ENCODE data around the gene LPAR3.
"Not testable (repeated sequence)": the region's sequence is repeated elsewhere in the genome, so short reads cannot be mapped to it uniquely, and the experiment has no call there.

LPAR3 gene

GRCh38 chr1:84907095-84907827 is 14.3 kb upstream of the LPAR3 start:
- DNase-seq (ENCODE audit: low spot score), result no peak

GRCh38 chr1:84902727-84903126 is 9.7 kb upstream of the LPAR3 start:
- DNase-seq (ENCODE audit: low spot score), result not testable (repeated sequence)

- DNase-seq (ENCODE audit: low spot score), result no peak
Measured at GRCh38 chr1:84899969-84900368, 7.0 kb upstream of the LPAR3 start.

GRCh38 chr1:84896279-84896678 is 3.3 kb upstream of the LPAR3 start:
- no peak for DNase-seq (ENCODE audit: low spot score)

- no peak for DNase-seq (ENCODE audit: low spot score)
Measured at GRCh38 chr1:84890566-84890965, 2.4 kb downstream of the LPAR3 start.

GRCh38 chr1:84889437-84889836 is 3.6 kb downstream of the LPAR3 start:
- DNase-seq (ENCODE audit: low spot score), result no peak

- DNase-seq (ENCODE audit: low spot score), result peak; percentile 55
Measured at GRCh38 chr1:84888753-84889152, 4.3 kb downstream of the LPAR3 start.

- no peak for DNase-seq (ENCODE audit: low spot score)
Measured at GRCh38 chr1:84887261-84887934, 5.6 kb downstream of the LPAR3 start.

- DNase-seq (ENCODE audit: low spot score), result no peak
Measured at GRCh38 chr1:84885469-84885868, 7.5 kb downstream of the LPAR3 start.

- DNase-seq (ENCODE audit: low spot score), result no peak
Measured at GRCh38 chr1:84884671-84885389, 8.2 kb downstream of the LPAR3 start.

- DNase-seq (ENCODE audit: low spot score), result no peak
Measured at GRCh38 chr1:84883286-84883685, 9.7 kb downstream of the LPAR3 start.

GRCh38 chr1:84877592-84877991 is 15.4 kb downstream of the LPAR3 start:
- DNase-seq (ENCODE audit: low spot score), result no peak

GRCh38 chr1:84876353-84876752 is 16.7 kb downstream of the LPAR3 start:
- DNase-seq (ENCODE audit: low spot score), result peak; percentile 21

GRCh38 chr1:84873366-84873765 is 19.6 kb downstream of the LPAR3 start:
- DNase-seq (ENCODE audit: low spot score), result no peak

GRCh38 chr1:84872696-84873355 is 20.2 kb downstream of the LPAR3 start:
- DNase-seq (ENCODE audit: low spot score), result no peak

GRCh38 chr1:84871181-84871580 is 21.8 kb downstream of the LPAR3 start:
- no peak for DNase-seq (ENCODE audit: low spot score)

- no peak for DNase-seq (ENCODE audit: low spot score)
Measured at GRCh38 chr1:84870591-84870990, 22.4 kb downstream of the LPAR3 start.

- DNase-seq (ENCODE audit: low spot score), result no peak
Measured at GRCh38 chr1:84869720-84870119, 23.3 kb downstream of the LPAR3 start.

GRCh38 chr1:84862810-84863251 is 30.2 kb downstream of the LPAR3 start:
- peak; percentile 80 for DNase-seq (ENCODE audit: low spot score)

- DNase-seq (ENCODE audit: low spot score), result no peak
Measured at GRCh38 chr1:84861988-84862644, 30.9 kb downstream of the LPAR3 start.

GRCh38 chr1:84861516-84861915 is 31.5 kb downstream of the LPAR3 start:
- no peak for DNase-seq (ENCODE audit: low spot score)

- DNase-seq (ENCODE audit: low spot score), result no peak
Measured at GRCh38 chr1:84859866-84860265, 33.1 kb downstream of the LPAR3 start.
